Loucy (cell line): ENCODE measurements around the gene MRPL39.

Source experiments
- H2AFZ ChIP-seq: fragments of 200-600 bp; sonication (generic); 2 replicates; pipeline ENCODE4 v1.6.0; 2016; ENCODE audit warnings: antibody characterized with exemption, mild to moderate bottlenecking, low read length, moderate library complexity
- H3F3A ChIP-seq: fragments of 200-600 bp; 2 replicates; pipeline ENCODE4 v1.6.0; 2016; ENCODE audit warnings: antibody characterized with exemption, low read depth, mild to moderate bottlenecking
- H3K27me3 ChIP-seq: fragments of 200-600 bp; sonication (generic); 2 replicates; pipeline ENCODE4 v1.6.1; 2014; ENCODE audit warnings: low read length, mild to moderate bottlenecking; ENCODE audit not compliant: insufficient read depth, poor library complexity, severe bottlenecking
- H3K36me3 ChIP-seq: fragments of 200-600 bp; sonication (generic); 2 replicates; pipeline ENCODE4 v1.6.1; 2016; ENCODE audit warnings: low read length; ENCODE audit not compliant: insufficient read depth
- H3K4me1 ChIP-seq: fragments of 200-600 bp; sonication (generic); 2 replicates; pipeline ENCODE4 v1.5.1; 2014; ENCODE audit warnings: low read length, mild to moderate bottlenecking; ENCODE audit not compliant: insufficient read depth, poor library complexity, severe bottlenecking
- H3K4me2 ChIP-seq: fragments of 200-600 bp; sonication (generic); 2 replicates; pipeline ENCODE4 v1.6.0; 2014; ENCODE audit warnings: antibody characterized with exemption, low read length, low read depth, mild to moderate bottlenecking; ENCODE audit not compliant: poor library complexity, severe bottlenecking
- H3K4me3 ChIP-seq: fragments of 200-600 bp; sonication (generic); 2 replicates; pipeline ENCODE4 v1.5.1; 2014; ENCODE audit warnings: low read length, mild to moderate bottlenecking, mixed read lengths; ENCODE audit not compliant: poor library complexity, severe bottlenecking
- H3K79me2 ChIP-seq: fragments of 200-600 bp; sonication (generic); 2 replicates; pipeline ENCODE4 v1.6.1; 2014; ENCODE audit warnings: low read length; ENCODE audit not compliant: insufficient read depth
- H3K9ac ChIP-seq: fragments of 200-600 bp; sonication (generic); 2 replicates; pipeline ENCODE4 v1.6.0; 2014; ENCODE audit warnings: mild to moderate bottlenecking, low read depth, low read length, moderate library complexity; ENCODE audit not compliant: poor library complexity, severe bottlenecking
- H3K9me2 ChIP-seq: fragments of 200-600 bp; sonication (generic); replicated peaks from 2 replicates; pipeline ENCODE4 v1.6.1; 2016; ENCODE audit warnings: low read depth, low read length, mixed read lengths
- H3K9me3 ChIP-seq: fragments of 200-600 bp; sonication (generic); 2 replicates; pipeline ENCODE4 v1.6.1; 2014; ENCODE audit warnings: mild to moderate bottlenecking, antibody characterized with exemption, low read length, low read depth; ENCODE audit not compliant: insufficient read depth
- H4K20me1 ChIP-seq: fragments of 200-600 bp; sonication (generic); 2 replicates; pipeline ENCODE4 v1.6.0; 2014; ENCODE audit warnings: antibody characterized with exemption, low read length, mild to moderate bottlenecking; ENCODE audit not compliant: insufficient read depth, poor library complexity, severe bottlenecking
- EZH2phosphoT487 ChIP-seq: fragments of 200-600 bp; IDR thresholded peaks from 2 replicates; pipeline ENCODE4 v1.6.1; 2018; ENCODE audit warnings: antibody characterized with exemption, mild to moderate bottlenecking, moderate library complexity, borderline replicate concordance
- TF ChIP-seq, protein P1 (sequence below): fragments of 200-600 bp; sonication (generic); conservative IDR thresholded peaks from 2 replicates; pipeline ENCODE4 v1.5.1; 2014; ENCODE audit warnings: mild to moderate bottlenecking, antibody characterized with exemption, low read length

The MRPL39 gene

DNA sequence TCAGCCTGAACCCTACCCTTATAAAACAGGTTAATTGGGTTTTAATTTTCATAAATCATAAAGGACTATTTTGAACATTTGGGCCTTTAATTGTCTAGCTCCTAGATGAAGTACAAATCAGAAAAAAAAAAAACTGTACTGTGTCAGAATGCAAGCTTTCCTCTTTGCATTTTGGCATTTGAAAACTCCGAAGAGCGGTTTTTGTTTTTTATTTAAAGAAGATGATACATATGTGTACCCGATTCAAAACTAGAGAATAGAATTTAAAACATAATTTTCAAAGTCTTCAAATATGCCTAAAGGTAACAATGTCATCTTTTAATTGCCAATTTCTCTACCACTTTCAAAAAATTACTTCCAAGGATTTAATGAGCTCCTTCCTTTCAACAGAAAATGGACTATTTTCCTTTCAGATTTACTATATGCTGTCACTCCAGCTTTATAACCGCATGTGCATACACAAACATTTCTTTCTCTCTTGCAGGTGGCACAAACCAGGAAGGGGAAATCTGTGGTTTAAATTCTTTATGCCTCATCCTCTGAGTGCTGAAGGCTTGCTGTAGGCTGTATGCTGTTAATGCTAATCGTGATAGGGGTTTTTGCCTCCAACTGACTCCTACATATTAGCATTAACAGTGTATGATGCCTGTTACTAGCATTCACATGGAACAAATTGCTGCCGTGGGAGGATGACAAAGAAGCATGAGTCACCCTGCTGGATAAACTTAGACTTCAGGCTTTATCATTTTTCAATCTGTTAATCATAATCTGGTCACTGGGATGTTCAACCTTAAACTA lies 33.7 kb downstream of the MRPL39 start:
- H4K20me1 ChIP-seq = peaks cover 25% of the 10 kb centered on the region
- peak overlapping the region; percentile 81 for H3K4me2 ChIP-seq
- no peaks in the 10 kb centered on the region for H3K27me3 ChIP-seq
- peaks cover 27% of the 10 kb centered on the region; the same call in 1 of the 2 replicates for H3K36me3 ChIP-seq
- peaks cover 48% of the 10 kb centered on the region for H3K4me1 ChIP-seq
- H3K9me3 ChIP-seq = no peaks in the 10 kb centered on the region
- H3K9ac ChIP-seq = peak overlapping the region; percentile 25
- TF ChIP-seq, protein P1, sequence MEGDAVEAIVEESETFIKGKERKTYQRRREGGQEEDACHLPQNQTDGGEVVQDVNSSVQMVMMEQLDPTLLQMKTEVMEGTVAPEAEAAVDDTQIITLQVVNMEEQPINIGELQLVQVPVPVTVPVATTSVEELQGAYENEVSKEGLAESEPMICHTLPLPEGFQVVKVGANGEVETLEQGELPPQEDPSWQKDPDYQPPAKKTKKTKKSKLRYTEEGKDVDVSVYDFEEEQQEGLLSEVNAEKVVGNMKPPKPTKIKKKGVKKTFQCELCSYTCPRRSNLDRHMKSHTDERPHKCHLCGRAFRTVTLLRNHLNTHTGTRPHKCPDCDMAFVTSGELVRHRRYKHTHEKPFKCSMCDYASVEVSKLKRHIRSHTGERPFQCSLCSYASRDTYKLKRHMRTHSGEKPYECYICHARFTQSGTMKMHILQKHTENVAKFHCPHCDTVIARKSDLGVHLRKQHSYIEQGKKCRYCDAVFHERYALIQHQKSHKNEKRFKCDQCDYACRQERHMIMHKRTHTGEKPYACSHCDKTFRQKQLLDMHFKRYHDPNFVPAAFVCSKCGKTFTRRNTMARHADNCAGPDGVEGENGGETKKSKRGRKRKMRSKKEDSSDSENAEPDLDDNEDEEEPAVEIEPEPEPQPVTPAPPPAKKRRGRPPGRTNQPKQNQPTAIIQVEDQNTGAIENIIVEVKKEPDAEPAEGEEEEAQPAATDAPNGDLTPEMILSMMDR = no peak
- TF ChIP-seq EZH2phosphoT487 = no peak
- H3F3A ChIP-seq = peaks cover 10% of the 10 kb centered on the region; the same call in 1 of the 2 replicates
- H3K79me2 ChIP-seq = peaks cover 44% of the 10 kb centered on the region
- no peak overlapping the region for H2AFZ ChIP-seq
- H3K9me2 ChIP-seq = no peaks in the 10 kb centered on the region
- peak overlapping the region; percentile 57 for H3K4me3 ChIP-seq

DNA sequence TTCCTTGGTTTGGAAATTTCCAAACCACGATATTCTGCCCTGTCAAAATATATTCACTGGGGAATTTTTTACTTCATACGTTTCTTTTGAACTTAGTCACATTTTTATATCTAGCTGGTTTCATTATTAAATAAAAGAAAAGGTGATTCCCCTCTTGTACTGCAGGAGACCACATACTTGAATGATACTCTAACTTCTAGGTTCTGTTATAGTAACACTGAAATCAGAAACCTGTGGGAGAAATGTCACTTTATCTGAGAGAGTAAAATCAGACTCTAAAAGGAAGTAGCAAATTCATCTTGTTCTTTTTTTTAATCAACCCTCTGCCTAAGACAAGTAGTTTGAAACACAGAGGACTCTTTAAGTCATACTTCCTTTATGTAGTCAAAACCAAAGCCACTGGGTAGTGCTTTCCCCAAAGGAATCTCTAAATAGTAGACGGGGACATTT lies 34.4 kb downstream of the MRPL39 start:
- no peaks in the 10 kb centered on the region for H3K9me3 ChIP-seq
- peak overlapping the region; percentile 57 for H3K4me3 ChIP-seq
- peak overlapping the region; percentile 81 for H3K4me2 ChIP-seq
- H3K79me2 ChIP-seq = peaks cover 50% of the 10 kb centered on the region
- peaks cover 10% of the 10 kb centered on the region; the same call in 1 of the 2 replicates for H3F3A ChIP-seq
- H3K9ac ChIP-seq = no peak overlapping the region
- peaks cover 44% of the 10 kb centered on the region for H3K4me1 ChIP-seq
- TF ChIP-seq, protein P1 = no peak
- TF ChIP-seq EZH2phosphoT487 = no peak
- no peak overlapping the region for H2AFZ ChIP-seq
- no peaks in the 10 kb centered on the region for H3K27me3 ChIP-seq
- peaks cover 29% of the 10 kb centered on the region for H4K20me1 ChIP-seq
- H3K36me3 ChIP-seq = peaks cover 27% of the 10 kb centered on the region; the same call in 1 of the 2 replicates
- no peaks in the 10 kb centered on the region for H3K9me2 ChIP-seq

DNA sequence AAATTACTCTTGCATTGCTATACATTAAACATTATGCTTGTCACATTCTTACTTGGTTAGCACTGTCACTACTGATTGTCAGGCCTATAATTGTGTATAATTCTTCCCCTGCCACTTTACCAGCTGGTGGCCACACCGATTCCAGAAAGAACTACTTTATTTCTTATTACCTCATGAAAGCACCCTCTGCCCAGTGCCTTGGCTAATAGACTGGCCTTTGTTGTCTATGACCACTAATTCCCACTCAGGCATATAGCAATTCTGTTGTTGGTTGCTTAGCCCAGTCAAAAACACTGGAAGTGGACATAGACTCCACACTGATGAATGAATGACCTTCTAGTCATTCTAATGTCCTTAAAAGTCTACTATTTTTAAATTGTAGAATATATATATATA lies 35.6 kb downstream of the MRPL39 start:
- Histone ChIP-seq H3K4me1 (peaks cover 44% of the 10 kb centered on the region), H3K79me2 (peaks cover 62% of the 10 kb centered on the region), H3K4me3 (no peak overlapping the region), H3F3A (peaks cover 10% of the 10 kb centered on the region; the same call in 1 of the 2 replicates), H3K9me3 (no peaks in the 10 kb centered on the region), H3K9me2 (no peaks in the 10 kb centered on the region), H2AFZ (no peak overlapping the region), H3K9ac (no peak overlapping the region), H3K36me3 (peaks cover 22% of the 10 kb centered on the region; the same call in 1 of the 2 replicates), H3K4me2 (no peak overlapping the region), H4K20me1 (peaks cover 39% of the 10 kb centered on the region), H3K27me3 (no peaks in the 10 kb centered on the region)
- TF ChIP-seq, protein P1 = no peak
- no peak for TF ChIP-seq EZH2phosphoT487
